GM19023 (cell line): Measurements from ENCODE around the gene CFAP299.

ENCODE experiments used
- ATAC-seq: cut with Tn5 transposase; IDR thresholded peaks from one replicate; pipeline ENCODE4 v1.9.1; 2021; ENCODE audit warnings: mild to moderate bottlenecking, moderate library complexity; ENCODE audit not compliant: unreplicated experiment

CFAP299 gene

DNA sequence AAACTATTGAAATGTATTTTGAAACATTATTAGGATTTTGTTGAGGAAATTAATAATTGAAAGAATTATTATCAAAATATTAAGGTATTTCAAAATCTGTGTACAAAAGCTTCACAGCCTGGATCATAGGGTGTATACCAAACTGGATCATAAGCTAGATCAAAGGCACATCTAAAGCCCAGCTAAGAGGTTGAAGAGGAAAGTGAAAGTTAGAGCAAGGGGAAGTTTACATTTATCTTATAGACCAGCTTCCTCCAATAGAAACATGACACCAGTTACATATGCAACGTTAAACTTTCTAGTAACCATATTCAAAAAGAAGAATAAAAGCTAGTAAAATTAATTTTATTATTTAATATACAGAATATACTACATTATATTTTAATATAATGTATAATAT lies 467.8 kb downstream of the CFAP299 start:
- ATAC-seq = no peak

DNA sequence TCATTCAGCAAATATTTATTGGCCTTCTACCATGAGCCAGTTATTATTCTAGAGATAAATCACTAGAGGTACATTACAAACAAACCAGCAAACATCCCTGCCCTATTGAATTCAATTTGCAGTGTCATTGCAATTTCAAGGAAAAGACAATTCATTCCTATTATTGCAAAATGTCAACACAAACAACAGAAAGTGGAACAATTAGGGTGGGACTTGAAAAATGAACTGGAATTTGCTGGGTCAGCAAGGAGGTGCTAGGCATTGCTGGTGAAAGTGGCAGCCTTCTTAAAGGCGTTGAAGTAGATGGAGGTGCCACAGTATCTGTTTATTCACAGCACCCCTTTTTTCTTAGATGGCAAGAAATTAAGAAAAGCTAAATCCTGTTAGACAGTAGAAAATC lies 470.9 kb downstream of the CFAP299 start:
- ATAC-seq = no peak

DNA sequence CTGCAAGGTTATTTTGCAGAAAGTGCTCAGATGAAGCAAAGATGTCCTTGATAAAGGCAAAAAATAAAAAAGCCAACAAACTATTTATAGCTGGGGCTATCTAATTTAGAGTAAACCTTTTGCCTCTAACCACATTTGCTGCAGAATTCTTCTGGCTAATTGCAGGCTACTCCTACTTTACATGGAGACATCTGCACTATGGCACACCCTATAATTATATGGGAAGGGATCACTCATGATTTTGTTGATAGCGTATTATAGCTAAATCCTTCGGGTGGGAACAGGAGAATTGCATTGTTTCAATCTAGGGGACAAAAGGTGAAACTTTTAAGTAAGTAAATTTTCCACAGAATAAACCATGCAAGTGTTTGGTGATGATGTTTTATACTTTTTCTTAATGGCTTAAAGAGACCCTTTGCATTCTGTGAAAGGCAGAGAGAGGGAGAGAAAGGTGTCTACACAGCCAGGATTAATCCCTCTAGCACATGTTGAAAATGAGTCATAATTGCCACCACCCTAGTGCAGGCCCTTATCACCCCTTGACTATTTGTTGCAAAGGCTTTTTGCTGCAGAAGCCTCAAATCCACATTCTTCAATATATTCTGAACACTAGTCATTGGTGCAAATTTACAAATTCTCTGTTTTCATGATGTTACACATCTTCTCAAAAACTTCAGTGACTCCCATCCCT lies 473.7 kb downstream of the CFAP299 start:
- ATAC-seq = no peak

- ATAC-seq = no peak
Measured at GRCh38 chr4:80811406-80811805, 475.9 kb downstream of the CFAP299 start.

- ATAC-seq = no peak
Measured at GRCh38 chr4:80812145-80812544, 476.6 kb downstream of the CFAP299 start.

- ATAC-seq = no peak
Measured at GRCh38 chr4:80814266-80814665, 478.7 kb downstream of the CFAP299 start.

- no peak for ATAC-seq
Measured at GRCh38 chr4:80831383-80832361, 496.1 kb downstream of the CFAP299 start.

DNA sequence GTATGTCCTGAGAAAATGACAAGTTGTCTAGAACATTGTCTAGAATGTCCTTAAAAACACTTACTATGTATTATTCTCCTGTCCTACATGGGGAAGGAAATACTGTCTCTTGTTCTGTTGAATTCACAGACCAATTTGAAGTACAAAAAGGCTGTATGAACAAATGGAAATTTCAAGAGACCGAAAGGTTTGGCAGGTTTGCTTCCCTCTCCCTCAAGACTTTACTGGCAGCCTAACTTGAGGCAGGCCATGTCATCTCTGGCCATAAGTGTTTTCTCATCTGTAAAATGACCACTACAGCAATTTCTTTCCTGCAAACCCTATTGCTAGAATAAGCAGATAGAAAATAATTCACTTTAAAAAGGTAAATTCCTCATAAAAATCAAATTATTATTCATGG lies 503.8 kb downstream of the CFAP299 start:
- ATAC-seq = no peak

- ATAC-seq = no peak
Measured at GRCh38 chr4:80839792-80840191, 504.3 kb downstream of the CFAP299 start.

GRCh38 chr4:80840396-80840795 lies 504.9 kb downstream of the CFAP299 start:
- no peak for ATAC-seq

GRCh38 chr4:80841587-80842281 lies 506.2 kb downstream of the CFAP299 start:
- peak; percentile 75 for ATAC-seq

- ATAC-seq = no peak
Measured at GRCh38 chr4:80846210-80846609, 510.7 kb downstream of the CFAP299 start.

- no peak for ATAC-seq
Measured at GRCh38 chr4:80852061-80852460, 516.5 kb downstream of the CFAP299 start.

- ATAC-seq = no peak
Measured at GRCh38 chr4:80873571-80873970, 538.0 kb downstream of the CFAP299 start.

DNA sequence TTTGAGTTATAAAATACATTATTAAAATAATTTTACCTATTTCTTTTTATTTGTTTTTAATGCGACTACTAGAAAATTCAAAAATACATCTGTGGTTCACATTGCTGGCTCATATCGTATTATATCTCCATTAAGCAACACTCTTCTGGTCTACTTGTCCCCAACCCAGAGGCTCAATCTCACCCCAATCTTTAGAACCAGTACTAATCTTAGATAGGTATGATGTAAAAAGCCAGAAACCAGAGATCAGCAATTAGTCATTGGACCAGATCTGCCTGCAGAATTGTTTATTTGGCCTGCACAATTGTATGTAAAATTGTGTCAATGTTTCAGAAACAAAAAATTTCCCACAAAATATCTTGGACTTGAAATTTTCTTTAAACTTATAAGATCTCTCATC lies 539.4 kb downstream of the CFAP299 start:
- no peak for ATAC-seq

DNA sequence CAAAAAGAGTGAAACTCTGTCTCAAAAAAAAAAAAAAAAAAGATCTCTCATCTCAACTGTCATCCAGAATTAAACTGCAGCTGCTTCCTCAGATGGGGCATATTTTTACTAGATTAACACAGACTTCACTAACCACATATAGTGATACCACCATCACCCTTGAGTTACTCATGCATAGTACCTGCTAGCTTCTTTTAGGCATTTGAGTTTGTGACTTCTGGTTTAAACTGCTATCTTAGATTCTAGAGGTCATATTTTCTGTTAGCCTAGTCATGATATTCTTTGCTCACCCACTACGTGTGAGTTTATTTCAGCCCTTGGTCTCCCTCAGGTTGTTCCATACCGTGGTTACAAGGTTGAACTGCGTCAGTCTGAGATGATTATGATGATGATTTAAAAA lies 540.1 kb downstream of the CFAP299 start:
- peak; percentile 89 for ATAC-seq

DNA sequence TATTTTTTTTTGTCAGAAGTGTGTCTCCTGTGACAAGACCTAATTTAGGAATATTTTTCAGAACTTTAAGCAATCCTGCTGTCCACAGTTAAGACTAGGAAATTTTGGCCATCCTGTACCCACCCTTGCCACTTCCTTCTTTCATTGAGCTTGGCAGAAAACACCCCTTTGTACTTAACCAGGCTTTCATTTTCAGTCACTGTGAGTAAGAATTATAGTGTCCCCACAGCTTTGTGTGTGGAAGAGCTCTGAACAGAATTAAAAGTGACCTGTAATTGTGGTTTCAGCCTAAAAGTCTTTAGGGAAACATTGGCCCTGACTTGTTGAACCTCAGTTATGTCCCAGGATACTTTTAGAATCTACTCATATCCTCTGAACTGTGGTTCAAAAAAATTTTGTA lies 541.3 kb downstream of the CFAP299 start:
- peak; percentile 72 for ATAC-seq

- no peak for ATAC-seq
Measured at GRCh38 chr4:80878218-80878617, 542.7 kb downstream of the CFAP299 start.

DNA sequence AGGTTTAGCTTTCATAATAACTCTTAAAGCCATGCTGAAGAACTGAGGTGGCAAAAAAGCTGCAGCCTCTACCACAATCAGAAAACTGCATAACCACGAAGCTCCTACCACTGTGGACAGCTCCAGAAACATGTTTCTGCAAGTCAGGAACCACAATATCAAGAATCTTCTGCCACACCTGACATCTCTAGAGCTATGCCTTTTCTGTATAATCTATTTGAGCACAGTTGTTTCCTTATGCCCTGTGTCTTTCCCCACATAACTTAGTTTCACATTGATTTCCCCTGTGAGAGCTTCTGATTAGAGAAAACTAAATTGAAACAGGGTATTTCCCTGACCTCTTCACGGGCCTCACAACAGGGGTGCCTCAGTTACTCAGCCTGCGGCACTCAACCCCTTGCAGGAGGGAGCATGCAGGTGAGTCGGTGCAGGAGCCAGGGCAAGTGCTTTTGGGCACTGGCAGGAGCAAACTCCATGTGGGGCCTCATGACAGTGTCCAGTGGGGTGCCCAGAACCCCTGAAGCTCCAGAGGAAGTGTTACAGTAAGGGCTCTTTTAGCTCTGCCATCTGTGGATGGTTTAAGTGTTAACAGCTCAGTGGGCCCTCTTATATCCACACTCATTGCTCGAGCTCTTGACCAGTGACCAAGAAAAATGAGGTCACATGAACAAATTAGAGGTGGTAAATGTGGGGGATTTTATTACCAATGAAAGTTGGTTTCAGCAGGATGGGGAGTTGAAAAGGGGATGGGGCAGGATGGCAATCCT lies 562.2 kb downstream of the CFAP299 start:
- peak; percentile 67 for ATAC-seq

GRCh38 chr4:80900908-80901307 lies 565.4 kb downstream of the CFAP299 start:
- ATAC-seq = no peak

DNA sequence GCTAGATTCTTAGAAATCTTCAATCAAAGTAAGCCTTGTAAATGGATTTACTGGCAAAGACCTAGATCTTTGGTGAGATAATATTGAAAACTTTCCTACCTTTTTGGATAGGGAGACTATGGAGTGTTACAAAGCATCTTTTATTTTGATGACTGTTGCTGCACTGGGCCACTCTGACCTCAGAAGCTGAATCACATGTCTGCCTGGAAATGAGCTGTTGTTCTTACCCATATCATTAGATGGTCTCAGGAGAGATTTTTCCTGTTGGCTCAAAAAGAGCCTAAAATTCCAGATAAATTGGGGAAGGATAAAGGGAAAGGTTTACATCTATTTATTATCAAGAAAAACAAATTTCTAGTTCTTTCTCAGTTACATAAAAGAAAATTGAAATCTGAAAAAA lies 567.5 kb downstream of the CFAP299 start:
- no peak for ATAC-seq
